DMS53 (cell line): ENCODE measurements around the gene EMP2.

Experiments
- DNase-seq: peaks from one replicate; lab custom pipeline; 2025; lab: John Stamatoyannopoulos, UW

EMP2 gene

GRCh38 chr16:10485698-10486382 is 94.6 kb downstream of the EMP2 start:
- DNase-seq = peak; percentile 12

GRCh38 chr16:10485159-10485558 is 95.2 kb downstream of the EMP2 start:
- DNase-seq = no peak

GRCh38 chr16:10480151-10480550 is 100.2 kb downstream of the EMP2 start:
- no peak for DNase-seq
